Endothelial cell of umbilical vein (primary cell): ENCODE data around the gene WDR5. TPM values are rescaled to one million over a fixed set of nuclear protein-coding genes. Genes with fewer than 3 reads are reported as not detected.

Experiments used
- BruUV-seq: library from RNA; stranded (reverse); fragments of 400-500 nt; replicated peaks from 2 replicates; lab custom pipeline; 2021; lab: Mats Ljungman, UMichigan
- CTCF ChIA-PET: fragments of 300-600, 350-600 bp; sonication (Branson Sonifier 250); formaldehyde crosslinking; loops from one replicate; lab custom pipeline; 2021; ENCODE audit warnings: antibody characterized with exemption, inconsistent platforms; lab: Charles Lee
- POLR2A ChIA-PET: fragments of 300-600, 350-600 bp; sonication (Branson Sonifier 250); formaldehyde crosslinking; loops from one replicate; lab custom pipeline; 2021; ENCODE audit warnings: antibody characterized with exemption, inconsistent platforms; lab: Charles Lee
- DNase-seq: peaks from one replicate; pipeline ENCODE4 v3.0.0-alpha.2; 2011; ENCODE audit warnings: low read depth, low spot score
- FAIRE-seq: peaks from 2 replicates; lab custom pipeline; 2011; peaks lifted over from hg19 to GRCh38; lab: Jason Lieb, UNC
- H2AFZ ChIP-seq: 2 replicates; pipeline ENCODE4 v1.6.0; 2012; ENCODE audit warnings: low read depth, low read length, control low read depth, inconsistent platforms
- H3K27ac ChIP-seq: 2 replicates; pipeline ENCODE4 v1.5.1; 2011; ENCODE audit warnings: low read depth, mild to moderate bottlenecking, control low read depth, low read length, moderate library complexity; ENCODE audit not compliant: insufficient read depth
- H3K27me3 ChIP-seq, 2 experiments: 2 replicates each; pipeline versions ENCODE4 v1.6.0 to v1.6.1; 2011; ENCODE audit warnings: low read length in 2 of 2, mixed read lengths in 1 of 2; ENCODE audit not compliant: control insufficient read depth in 2 of 2, insufficient read depth in 2 of 2
- H3K36me3 ChIP-seq, 2 experiments: 2 replicates in 1 of 2; 3 replicates in 1 of 2; pipeline ENCODE4 v1.5.1; 2011; ENCODE audit warnings: low read length in 2 of 2, mild to moderate bottlenecking in 1 of 2, moderate library complexity in 1 of 2; ENCODE audit not compliant: control insufficient read depth in 2 of 2, insufficient read depth in 2 of 2; ENCODE audit errors: extremely low read depth in 1 of 2
- H3K4me1 ChIP-seq: 3 replicates; pipeline ENCODE4 v1.5.1; 2011; ENCODE audit warnings: mild to moderate bottlenecking, low read length; ENCODE audit not compliant: control insufficient read depth, insufficient read depth; ENCODE audit errors: extremely low read depth
- H3K4me2 ChIP-seq: 2 replicates; pipeline ENCODE4 v1.6.1; 2011; ENCODE audit warnings: low read length, control low read depth, mixed read lengths; ENCODE audit not compliant: insufficient read depth
- H3K4me3 ChIP-seq, 3 experiments: fragments of 200-600 bp in 1 of 3; sonication (generic), shearing (Covaris generic) in 1 of 3; replicated peaks in 1 of 3; 2 replicates each; pipeline ENCODE4 v1.5.1; 2011 to 2016; ENCODE audit warnings: control low read depth in 3 of 3, low read length in 3 of 3, mild to moderate bottlenecking in 2 of 3, inconsistent platforms in 1 of 3, low read depth in 1 of 3, moderate library complexity in 1 of 3; ENCODE audit not compliant: insufficient read depth in 1 of 3
- H3K79me2 ChIP-seq: 2 replicates; pipeline ENCODE4 v1.6.0; 2012; ENCODE audit warnings: low read length, inconsistent platforms; ENCODE audit not compliant: control insufficient read depth, insufficient read depth
- H3K9ac ChIP-seq: replicated peaks from 2 replicates; pipeline ENCODE3; 2011; ENCODE audit warnings: low read length, control low read depth; ENCODE audit not compliant: insufficient read depth; ENCODE audit errors: extremely low read depth
- H3K9me1 ChIP-seq: replicated peaks from 3 replicates; pipeline ENCODE4 v1.6.0; 2011; ENCODE audit warnings: mild to moderate bottlenecking, low read length; ENCODE audit not compliant: control insufficient read depth, insufficient read depth; ENCODE audit errors: extremely low read depth
- H3K9me3 ChIP-seq: replicated peaks from 2 replicates; pipeline ENCODE4 v1.5.1; 2012; ENCODE audit warnings: low read length, inconsistent platforms; ENCODE audit not compliant: control insufficient read depth, insufficient read depth
- H4K20me1 ChIP-seq: replicated peaks from 2 replicates; pipeline ENCODE3; 2011; ENCODE audit warnings: mild to moderate bottlenecking, low read length; ENCODE audit not compliant: control insufficient read depth, insufficient read depth; ENCODE audit errors: extremely low read depth
- EZH2 ChIP-seq: IDR thresholded peaks from 2 replicates; pipeline ENCODE4 v1.6.1; 2012; ENCODE audit warnings: borderline replicate concordance, low read depth, mild to moderate bottlenecking, moderate library complexity, low read length, inconsistent platforms; ENCODE audit not compliant: severe bottlenecking
- GATA2 ChIP-seq: IDR thresholded peaks from 2 replicates; pipeline ENCODE4 v1.7.0; 2011; ENCODE audit warnings: low read depth, mild to moderate bottlenecking, moderate library complexity, mixed read lengths, low read length; ENCODE audit not compliant: insufficient read length, insufficient read depth
- JUN ChIP-seq: IDR thresholded peaks from 2 replicates; pipeline ENCODE4 v1.6.1; 2011; ENCODE audit warnings: borderline replicate concordance, low read depth; ENCODE audit not compliant: insufficient read length, insufficient read depth
- MYC ChIP-seq: IDR thresholded peaks from one replicate; pipeline ENCODE4 v1.6.1; 2011; ENCODE audit warnings: mild to moderate bottlenecking, low read depth, low read length
- POLR2A ChIP-seq: IDR thresholded peaks from 2 replicates; pipeline ENCODE4 v1.6.1; 2012; ENCODE audit warnings: low read depth, mild to moderate bottlenecking, control low read depth, low read length
- POLR2AphosphoS5 ChIP-seq: IDR thresholded peaks from 2 replicates; pipeline ENCODE4 v1.6.1; 2012; ENCODE audit warnings: low read depth, mild to moderate bottlenecking, control low read depth, low read length, moderate library complexity; ENCODE audit not compliant: insufficient read depth
- dilution Hi-C: fragments of 300-500 bp; cut with MboI; formaldehyde crosslinking; loops from one replicate; pipeline ENCODE4 v1.15.0; 2019; ENCODE audit warnings: low sequenced_read_pairs; ENCODE audit not compliant: extremely low pct_ligation_motif_present
- intact Hi-C: fragments of 100-400 bp; cut with micrococcal nuclease; formaldehyde crosslinking; loops from one replicate; pipeline ENCODE4 v1.10.0; 2022
- polyA plus RNA-seq, 4 experiments: library from polyadenylated mRNA; depleted of rRNA in 3 of 4; stranded (reverse) in 3 of 4; unstranded in 1 of 4; fragments of >200 nt; gene quantifications; 2 replicates each; pipeline versions ENCODE4 v1.2.1 to v1.2.3, GENCODE V29; 2011 to 2012; ENCODE audit warnings: missing spikeins in 1 of 4
- total RNA-seq: library from RNA; stranded (reverse); gene quantifications from 2 replicates; pipeline ENCODE4 v1.2.3, GENCODE V29; 2021
- TF ChIP-seq, protein P1 (sequence below), 2 donors: IDR thresholded peaks; 1 replicate in 1 of 2; 2 replicates in 1 of 2; pipeline ENCODE4 v1.5.1; 2011; ENCODE audit warnings: low read length in 2 of 2, mild to moderate bottlenecking in 2 of 2, moderate library complexity in 2 of 2, control low read depth in 1 of 2, inconsistent platforms in 1 of 2, low read depth in 1 of 2; ENCODE audit not compliant: insufficient read depth in 1 of 2; ENCODE audit errors: extremely low read depth in 1 of 2

The WDR5 gene
- total and polyA plus RNA-seq, 2 donors (not counting 3 experiments of a cell fraction or from before 2014, with no cell fraction given), result 32.1 to 42.5 TPM

DNA sequence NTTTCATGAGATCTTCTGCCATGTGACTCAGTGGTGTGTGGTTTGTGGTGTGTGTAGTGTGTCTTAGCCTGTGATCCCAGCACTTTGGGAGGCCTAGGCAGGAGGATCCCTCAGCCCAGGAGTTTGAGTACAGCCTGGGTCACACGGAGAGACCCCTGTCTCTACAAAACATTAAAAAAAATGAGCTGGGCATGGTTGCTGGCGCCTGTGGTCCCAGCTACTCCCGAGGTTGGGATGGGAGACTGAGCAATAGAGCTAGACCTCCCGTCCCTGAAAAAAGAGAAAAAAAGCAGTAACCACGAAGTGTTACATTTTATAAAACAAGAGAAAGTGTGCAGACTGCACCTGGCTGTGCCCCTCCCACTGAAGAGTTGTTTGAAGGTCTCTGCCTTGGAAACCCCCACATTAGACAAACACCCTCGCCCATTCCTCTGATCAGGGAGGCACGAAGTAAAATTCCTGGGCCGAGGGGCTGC is 49.7 kb downstream of the WDR5 start:
- no TSS peak for BruUV-seq
- no peak overlapping the region for H2AFZ ChIP-seq
- no peaks in the 10 kb centered on the region for H3K9me3 ChIP-seq
- ChIA-PET CTCF (interaction anchor here (0.8 to 2.6 kb wide), 2 partner anchors 10 to 258 kb away, joined by 3 to 8 read pairs; no protein-coding TSS in a partner anchor), POLR2A (no interaction called here)
- no peaks in the 10 kb centered on the region for H3K4me1 ChIP-seq
- no peaks in the 10 kb centered on the region for H4K20me1 ChIP-seq
- no peaks in the 10 kb centered on the region for H3K79me2 ChIP-seq
- no peak overlapping the region for H3K4me3 ChIP-seq
- no peak for FAIRE-seq
- no peaks in the 10 kb centered on the region for H3K9me1 ChIP-seq
- DNase-seq, result no peak
- no peak overlapping the region for H3K4me2 ChIP-seq
- H3K9ac ChIP-seq, result no peak overlapping the region
- H3K36me3 ChIP-seq, result no peaks in the 10 kb centered on the region
- intact Hi-C loops (no loop called here), dilution Hi-C loops (no loop called here)
- TF ChIP-seq GATA2 (no peak), POLR2A (no peak), EZH2 (no peak), JUN (no peak), POLR2AphosphoS5 (no peak), MYC (no peak)
- TF ChIP-seq, protein P1, sequence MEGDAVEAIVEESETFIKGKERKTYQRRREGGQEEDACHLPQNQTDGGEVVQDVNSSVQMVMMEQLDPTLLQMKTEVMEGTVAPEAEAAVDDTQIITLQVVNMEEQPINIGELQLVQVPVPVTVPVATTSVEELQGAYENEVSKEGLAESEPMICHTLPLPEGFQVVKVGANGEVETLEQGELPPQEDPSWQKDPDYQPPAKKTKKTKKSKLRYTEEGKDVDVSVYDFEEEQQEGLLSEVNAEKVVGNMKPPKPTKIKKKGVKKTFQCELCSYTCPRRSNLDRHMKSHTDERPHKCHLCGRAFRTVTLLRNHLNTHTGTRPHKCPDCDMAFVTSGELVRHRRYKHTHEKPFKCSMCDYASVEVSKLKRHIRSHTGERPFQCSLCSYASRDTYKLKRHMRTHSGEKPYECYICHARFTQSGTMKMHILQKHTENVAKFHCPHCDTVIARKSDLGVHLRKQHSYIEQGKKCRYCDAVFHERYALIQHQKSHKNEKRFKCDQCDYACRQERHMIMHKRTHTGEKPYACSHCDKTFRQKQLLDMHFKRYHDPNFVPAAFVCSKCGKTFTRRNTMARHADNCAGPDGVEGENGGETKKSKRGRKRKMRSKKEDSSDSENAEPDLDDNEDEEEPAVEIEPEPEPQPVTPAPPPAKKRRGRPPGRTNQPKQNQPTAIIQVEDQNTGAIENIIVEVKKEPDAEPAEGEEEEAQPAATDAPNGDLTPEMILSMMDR (IDR thresholded peaks at IDR 0.05; ENCODE audit: extremely low read depth in 1 of 2, insufficient read depth in 1 of 2, low read depth in 1 of 2, low read length in 2 of 2), result no peak
- H3K27ac ChIP-seq, result no peak overlapping the region
- H3K27me3 ChIP-seq, result peaks cover 3 to 8% of the 10 kb centered on the region in 2 experiments
